B cell (primary cell): Measurements from ENCODE around the gene ID1.
"Not testable (repeated sequence)": the region's sequence is repeated elsewhere in the genome, so short reads cannot be mapped to it uniquely, and the experiment has no call there.

Experiments
- EZH2 ChIP-seq: IDR thresholded peaks from 2 replicates; pipeline ENCODE4 v1.6.1; 2012; ENCODE audit warnings: borderline replicate concordance, low read depth, mild to moderate bottlenecking, moderate library complexity, low read length; ENCODE audit not compliant: insufficient read depth, poor library complexity, severe bottlenecking
- TF ChIP-seq, protein P1 (sequence below): fragments of 200-600 bp; IDR thresholded peaks from one replicate; pipeline ENCODE4 v1.8.0; 2022; ENCODE audit warnings: antibody characterized with exemption, mild to moderate bottlenecking

DNA sequence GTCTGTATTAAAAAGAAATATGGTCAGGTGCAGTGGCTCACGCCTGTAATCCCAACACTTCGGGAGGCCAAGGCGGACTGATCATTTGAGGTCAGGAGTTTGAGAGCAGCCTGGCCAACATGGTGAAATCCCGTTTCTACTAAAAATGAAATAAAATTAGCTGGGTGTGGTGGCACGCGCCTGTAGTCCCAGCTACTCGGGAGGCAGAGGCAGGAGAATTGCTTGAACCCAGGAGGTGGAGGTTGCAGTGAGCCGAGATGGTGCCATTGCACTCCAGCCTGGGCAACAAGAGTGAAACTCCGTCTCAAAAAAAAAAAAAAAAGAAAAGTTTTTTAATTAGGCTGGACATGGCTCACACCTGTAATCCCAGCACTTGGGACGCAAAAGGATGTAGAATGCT, 30.1 kb upstream of the ID1 start:
- TF ChIP-seq, protein P1, sequence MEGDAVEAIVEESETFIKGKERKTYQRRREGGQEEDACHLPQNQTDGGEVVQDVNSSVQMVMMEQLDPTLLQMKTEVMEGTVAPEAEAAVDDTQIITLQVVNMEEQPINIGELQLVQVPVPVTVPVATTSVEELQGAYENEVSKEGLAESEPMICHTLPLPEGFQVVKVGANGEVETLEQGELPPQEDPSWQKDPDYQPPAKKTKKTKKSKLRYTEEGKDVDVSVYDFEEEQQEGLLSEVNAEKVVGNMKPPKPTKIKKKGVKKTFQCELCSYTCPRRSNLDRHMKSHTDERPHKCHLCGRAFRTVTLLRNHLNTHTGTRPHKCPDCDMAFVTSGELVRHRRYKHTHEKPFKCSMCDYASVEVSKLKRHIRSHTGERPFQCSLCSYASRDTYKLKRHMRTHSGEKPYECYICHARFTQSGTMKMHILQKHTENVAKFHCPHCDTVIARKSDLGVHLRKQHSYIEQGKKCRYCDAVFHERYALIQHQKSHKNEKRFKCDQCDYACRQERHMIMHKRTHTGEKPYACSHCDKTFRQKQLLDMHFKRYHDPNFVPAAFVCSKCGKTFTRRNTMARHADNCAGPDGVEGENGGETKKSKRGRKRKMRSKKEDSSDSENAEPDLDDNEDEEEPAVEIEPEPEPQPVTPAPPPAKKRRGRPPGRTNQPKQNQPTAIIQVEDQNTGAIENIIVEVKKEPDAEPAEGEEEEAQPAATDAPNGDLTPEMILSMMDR: not testable (repeated sequence)
- TF ChIP-seq EZH2: not testable (repeated sequence)
